Liver (tissue), 9 donors: ENCODE results near the gene THRB. TPM values are rescaled to one million over a fixed set of nuclear protein-coding genes. Genes with fewer than 3 reads are reported as not detected.

Experiments
- DNase-seq: peaks from one replicate; pipeline ENCODE4 v3.0.0-alpha.2; 2017; ENCODE audit warnings: low spot score
- H3K27ac ChIP-seq, 2 donors: one replicate each; pipeline ENCODE4 v1.7.0; 2013; ENCODE audit warnings: inconsistent platforms in 2 of 2, low read length in 2 of 2, control low read depth in 1 of 2, low read depth in 1 of 2, mild to moderate bottlenecking in 1 of 2
- H3K27me3 ChIP-seq, 4 donors: one replicate each; pipeline versions ENCODE4 v1.6.1 to v1.7.0; 2013; ENCODE audit warnings: low read length in 3 of 4, inconsistent platforms in 1 of 4, mild to moderate bottlenecking in 1 of 4, moderate library complexity in 1 of 4; ENCODE audit not compliant: control insufficient read depth in 4 of 4, insufficient read depth in 4 of 4
- H3K36me3 ChIP-seq, 4 donors: one replicate each; pipeline versions ENCODE4 v1.6.1 to v1.7.0; 2013; ENCODE audit warnings: low read length in 3 of 4, mild to moderate bottlenecking in 3 of 4, low read depth in 1 of 4, moderate library complexity in 1 of 4; ENCODE audit not compliant: control insufficient read depth in 4 of 4, insufficient read depth in 3 of 4
- H3K4me1 ChIP-seq, 4 donors: one replicate each; pipeline versions ENCODE4 v1.6.1 to v1.7.0; 2013; ENCODE audit warnings: low read length in 3 of 4, mild to moderate bottlenecking in 3 of 4, moderate library complexity in 1 of 4; ENCODE audit not compliant: control insufficient read depth in 4 of 4, insufficient read depth in 4 of 4
- H3K4me3 ChIP-seq, 3 donors: one replicate each; pipeline versions ENCODE4 v1.6.1 to v1.7.0; 2013; ENCODE audit warnings: low read length in 3 of 3, control low read depth in 1 of 3, low read depth in 1 of 3, mild to moderate bottlenecking in 1 of 3
- H3K9ac ChIP-seq, 2 donors: one replicate each; pipeline ENCODE4 v1.7.0; 2013; ENCODE audit warnings: low read length in 2 of 2, mild to moderate bottlenecking in 2 of 2, moderate library complexity in 2 of 2, control low read depth in 1 of 2, low read depth in 1 of 2
- H3K9me3 ChIP-seq, 4 donors: one replicate each; pipeline versions ENCODE4 v1.6.1 to v1.7.0; 2013; ENCODE audit warnings: low read length in 3 of 4; ENCODE audit not compliant: control insufficient read depth in 4 of 4
- ATF3 ChIP-seq: IDR thresholded peaks from 2 replicates; pipeline ENCODE4 v1.6.1; 2016; ENCODE audit warnings: antibody characterized with exemption
- CTCF ChIP-seq: fragments of 150-350 bp; IDR thresholded peaks from 2 replicates; pipeline ENCODE4 v1.5.1; 2017; ENCODE audit warnings: improper control_type of control experiment, low read depth, low read length; ENCODE audit not compliant: missing input control
- EGR1 ChIP-seq, 2 donors: IDR thresholded peaks; 2 replicates each; pipeline ENCODE4 v1.6.1; 2016 to 2018; ENCODE audit warnings: antibody characterized with exemption in 2 of 2, low read depth in 2 of 2
- FOXA1 ChIP-seq: IDR thresholded peaks from 2 replicates; pipeline ENCODE4 v1.6.1; 2016; ENCODE audit warnings: antibody characterized with exemption
- GABPA ChIP-seq, 2 donors: IDR thresholded peaks in 1 of 2; conservative IDR thresholded peaks in 1 of 2; 2 replicates each; pipeline ENCODE4 v1.6.1; 2016; ENCODE audit warnings: antibody characterized with exemption in 2 of 2, mild to moderate bottlenecking in 1 of 2, moderate library complexity in 1 of 2
- HNF4A ChIP-seq, 2 donors: conservative IDR thresholded peaks; 2 replicates each; pipeline ENCODE4 v1.6.1; 2016; ENCODE audit warnings: antibody characterized with exemption in 2 of 2, mild to moderate bottlenecking in 2 of 2
- HNF4G ChIP-seq: IDR thresholded peaks from 2 replicates; pipeline ENCODE4 v1.6.1; 2016; ENCODE audit warnings: antibody characterized with exemption
- JUND ChIP-seq, 2 donors: IDR thresholded peaks; 2 replicates each; pipeline ENCODE4 v1.6.1; 2016; ENCODE audit warnings: antibody characterized with exemption in 2 of 2
- MAX ChIP-seq: IDR thresholded peaks from 2 replicates; pipeline ENCODE4 v1.6.1; 2016; ENCODE audit warnings: antibody characterized with exemption
- NR2F2 ChIP-seq: IDR thresholded peaks from 2 replicates; pipeline ENCODE4 v1.6.1; 2016; ENCODE audit warnings: antibody characterized with exemption
- RAD21 ChIP-seq, 2 donors: IDR thresholded peaks; 2 replicates each; pipeline ENCODE4 v1.6.1; 2016; ENCODE audit warnings: antibody characterized with exemption in 2 of 2, mild to moderate bottlenecking in 2 of 2
- REST ChIP-seq: IDR thresholded peaks from 2 replicates; pipeline ENCODE4 v1.6.1; 2016; ENCODE audit warnings: antibody characterized with exemption, mild to moderate bottlenecking
- RXRA ChIP-seq, 2 donors: IDR thresholded peaks; 2 replicates each; pipeline ENCODE4 v1.6.1; 2017 to 2018; ENCODE audit warnings: antibody characterized with exemption in 2 of 2, mild to moderate bottlenecking in 1 of 2
- SP1 ChIP-seq: IDR thresholded peaks from 2 replicates; pipeline ENCODE4 v1.6.1; 2018; ENCODE audit warnings: antibody characterized with exemption, mild to moderate bottlenecking
- TAF1 ChIP-seq: conservative IDR thresholded peaks from 2 replicates; pipeline ENCODE4 v1.6.1; 2016; ENCODE audit warnings: antibody characterized with exemption, mild to moderate bottlenecking
- YY1 ChIP-seq: IDR thresholded peaks from 2 replicates; pipeline ENCODE4 v1.6.1; 2016; ENCODE audit warnings: antibody characterized with exemption, mild to moderate bottlenecking
- ZBTB33 ChIP-seq: IDR thresholded peaks from 2 replicates; pipeline ENCODE4 v1.6.1; 2016; ENCODE audit warnings: antibody characterized with exemption
- WGBS: extraction: QIAGEN DNeasy Blood & Tissue Kit; methylation state at CpG from one replicate; pipeline ENCODE4 v1.1.7; 2013; 5-methylcytosine and 5-hydroxymethylcytosine counted together
- polyA plus RNA-seq, 2 donors: library from polyadenylated mRNA; stranded (reverse) in 1 of 2; unstranded in 1 of 2; fragments of 200-250 nt in 1 of 2; fragments of >200 nt in 1 of 2; fragmentation: Nextera tagmentation in 1 of 2; extraction: Ambion mirVana in 1 of 2; gene quantifications; one replicate each; pipeline versions ENCODE4 v1.2.1 to v1.2.3, GENCODE V29; 2013 to 2015
- total RNA-seq, 2 donors: library from RNA; depleted of rRNA; stranded (reverse); fragments of >200 nt; gene quantifications; one replicate each; pipeline ENCODE4 v1.2.3, GENCODE V29; 2014
- donor health status: healthy.
- donor health status: healthy.
- donor health status: healthy.
- donor health status: healthy.
- donor health status: healthy.

Gene THRB
- total and polyA plus RNA-seq, 4 donors: 5.9 to 23.9 (median 9.3) TPM

GRCh38 chr3:24460974-24461373, 33.7 kb downstream of the THRB start:
- Histone ChIP-seq H3K4me3 (no peak overlapping the region), H3K4me1 (peaks cover 1 to 11% (median 6%) of the 10 kb centered on the region in 4 donors), H3K36me3 (no peaks in the 10 kb centered on the region), H3K9ac (no peak overlapping the region), H3K27me3 (no peaks in the 10 kb centered on the region), H3K9me3 (no peaks in the 10 kb centered on the region), H3K27ac (no peak overlapping the region)
- no peak for DNase-seq
- TF ChIP-seq ZBTB33: no peak
- TF ChIP-seq RAD21 (IDR thresholded peaks at IDR 0.05): no peak
- TF ChIP-seq YY1: peak; percentile 26
- WGBS: over 99% methylated on average over 2 of the region's 2 CpGs

GRCh38 chr3:24457719-24458118, 36.9 kb downstream of the THRB start:
- H3K36me3 ChIP-seq: no peaks in the 10 kb centered on the region
- H3K4me1 ChIP-seq: peaks cover 1 to 17% (median 6%) of the 10 kb centered on the region in 4 donors
- WGBS: 88% methylated on average over 2 of the region's 2 CpGs
- H3K4me3 ChIP-seq: no peak overlapping the region
- H3K27ac ChIP-seq: no peak overlapping the region
- no peaks in the 10 kb centered on the region for H3K9me3 ChIP-seq
- no peak for TF ChIP-seq SP1
- TF ChIP-seq JUND (IDR thresholded peaks at IDR 0.05): no peak
- no peak for TF ChIP-seq TAF1
- no peak for TF ChIP-seq NR2F2
- TF ChIP-seq ZBTB33: no peak
- TF ChIP-seq ATF3: no peak
- no peak for TF ChIP-seq EGR1 (IDR thresholded peaks at IDR 0.05; ENCODE audit: low read depth in 2 of 2)
- TF ChIP-seq FOXA1: no peak
- TF ChIP-seq REST: no peak
- no peak for TF ChIP-seq RXRA (IDR thresholded peaks at IDR 0.05)
- no peak for TF ChIP-seq MAX
- no peak for TF ChIP-seq RAD21 (IDR thresholded peaks at IDR 0.05)
- TF ChIP-seq HNF4G: no peak
- no peak for TF ChIP-seq CTCF
- TF ChIP-seq YY1: no peak
- no peak for TF ChIP-seq HNF4A (conservative IDR thresholded peaks at IDR 0.05)
- TF ChIP-seq GABPA (IDR thresholded peaks at IDR 0.05 in 1 of 2, conservative IDR thresholded peaks at IDR 0.05 in 1 of 2): no peak
- no peak for DNase-seq
- no peak overlapping the region for H3K9ac ChIP-seq
- H3K27me3 ChIP-seq: no peaks in the 10 kb centered on the region
